Measurements from ENCODE around the gene GPR52. TPM values are rescaled to one million over a fixed set of nuclear protein-coding genes. Genes with fewer than 3 reads are reported as not detected.

Gene GPR52
- total RNA-seq, 2 donors from 2014 or later: 0.68 to 7.1 TPM

GRCh38 chr1:174448974-174449373, 1.2 kb downstream of the GPR52 start:
- Histone ChIP-seq H3K27ac (no peak overlapping the region), H3K4me1 (ENCODE audit: control insufficient read depth in 1 of 2, low read depth in 2 of 2) (peaks cover 3 to 11% of the 10 kb centered on the region in 2 donors), H3K36me3 (no peaks in the 10 kb centered on the region), H3K27me3 (replicated peaks; ENCODE audit: insufficient read depth) (no peaks in the 10 kb centered on the region), H3K9me3 (peaks cover under 1% of the 10 kb centered on the region), H3K4me3 (no peak overlapping the region)
- ATAC-seq (ENCODE audit: insufficient number of reproducible peaks, low FRiP score, low read depth): no peak
- no peak for DNase-seq (ENCODE audit: low spot score)
- TF ChIP-seq, protein P1, sequence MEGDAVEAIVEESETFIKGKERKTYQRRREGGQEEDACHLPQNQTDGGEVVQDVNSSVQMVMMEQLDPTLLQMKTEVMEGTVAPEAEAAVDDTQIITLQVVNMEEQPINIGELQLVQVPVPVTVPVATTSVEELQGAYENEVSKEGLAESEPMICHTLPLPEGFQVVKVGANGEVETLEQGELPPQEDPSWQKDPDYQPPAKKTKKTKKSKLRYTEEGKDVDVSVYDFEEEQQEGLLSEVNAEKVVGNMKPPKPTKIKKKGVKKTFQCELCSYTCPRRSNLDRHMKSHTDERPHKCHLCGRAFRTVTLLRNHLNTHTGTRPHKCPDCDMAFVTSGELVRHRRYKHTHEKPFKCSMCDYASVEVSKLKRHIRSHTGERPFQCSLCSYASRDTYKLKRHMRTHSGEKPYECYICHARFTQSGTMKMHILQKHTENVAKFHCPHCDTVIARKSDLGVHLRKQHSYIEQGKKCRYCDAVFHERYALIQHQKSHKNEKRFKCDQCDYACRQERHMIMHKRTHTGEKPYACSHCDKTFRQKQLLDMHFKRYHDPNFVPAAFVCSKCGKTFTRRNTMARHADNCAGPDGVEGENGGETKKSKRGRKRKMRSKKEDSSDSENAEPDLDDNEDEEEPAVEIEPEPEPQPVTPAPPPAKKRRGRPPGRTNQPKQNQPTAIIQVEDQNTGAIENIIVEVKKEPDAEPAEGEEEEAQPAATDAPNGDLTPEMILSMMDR (IDR thresholded peaks at IDR 0.05): no peak

GRCh38 chr1:174451408-174451807, 3.6 kb downstream of the GPR52 start:
- no peak overlapping the region for H3K27ac ChIP-seq
- peaks cover 3 to 11% of the 10 kb centered on the region in 2 donors for H3K4me1 ChIP-seq (ENCODE audit: control insufficient read depth in 1 of 2, low read depth in 2 of 2)
- no peaks in the 10 kb centered on the region for H3K27me3 ChIP-seq (replicated peaks; ENCODE audit: insufficient read depth)
- DNase-seq (ENCODE audit: low spot score): no peak
- no peaks in the 10 kb centered on the region for H3K36me3 ChIP-seq
- H3K9me3 ChIP-seq: no peaks in the 10 kb centered on the region
- no peak for ATAC-seq (ENCODE audit: insufficient number of reproducible peaks, low FRiP score, low read depth)
- no peak overlapping the region for H3K4me3 ChIP-seq
- TF ChIP-seq, protein P1 (IDR thresholded peaks at IDR 0.05): no peak

- TF ChIP-seq, protein P1 (IDR thresholded peaks at IDR 0.05): no peak
- Histone ChIP-seq H3K4me3 (no peak overlapping the region), H3K36me3 (no peaks in the 10 kb centered on the region), H3K9me3 (no peaks in the 10 kb centered on the region), H3K27ac (no peak overlapping the region), H3K4me1 (ENCODE audit: control insufficient read depth in 1 of 2, low read depth in 2 of 2) (no peaks in the 10 kb centered on the region), H3K27me3 (replicated peaks; ENCODE audit: insufficient read depth) (no peaks in the 10 kb centered on the region)
- ATAC-seq (ENCODE audit: insufficient number of reproducible peaks, low FRiP score, low read depth) (no peak), DNase-seq (ENCODE audit: low spot score) (no peak)
Measured at GRCh38 chr1:174465855-174466254, 18.1 kb downstream of the GPR52 start.

GRCh38 chr1:174466607-174467006, 18.8 kb downstream of the GPR52 start:
- Histone ChIP-seq H3K4me1 (ENCODE audit: control insufficient read depth in 1 of 2, low read depth in 2 of 2) (no peaks in the 10 kb centered on the region), H3K4me3 (no peak overlapping the region), H3K36me3 (no peaks in the 10 kb centered on the region), H3K27ac (no peak overlapping the region), H3K27me3 (replicated peaks; ENCODE audit: insufficient read depth) (no peaks in the 10 kb centered on the region), H3K9me3 (no peaks in the 10 kb centered on the region)
- DNase-seq (ENCODE audit: low spot score): no peak
- ATAC-seq (ENCODE audit: insufficient number of reproducible peaks, low FRiP score, low read depth): no peak
- TF ChIP-seq, protein P1 (IDR thresholded peaks at IDR 0.05): no peak

- ATAC-seq (ENCODE audit: insufficient number of reproducible peaks, low FRiP score, low read depth): no peak
- TF ChIP-seq, protein P1 (IDR thresholded peaks at IDR 0.05): no peak
- no peaks in the 10 kb centered on the region for H3K27me3 ChIP-seq (replicated peaks; ENCODE audit: insufficient read depth)
Measured at GRCh38 chr1:174469052-174469451, 21.3 kb downstream of the GPR52 start.

More at GRCh38 chr1:174469052-174469451, 21.3 kb downstream of the GPR52 start:
- no peak overlapping the region for H3K27ac ChIP-seq
- no peak overlapping the region for H3K4me3 ChIP-seq
- no peaks in the 10 kb centered on the region for H3K9me3 ChIP-seq
- no peaks in the 10 kb centered on the region for H3K36me3 ChIP-seq
- no peak for DNase-seq (ENCODE audit: low spot score)
- no peaks in the 10 kb centered on the region for H3K4me1 ChIP-seq (ENCODE audit: control insufficient read depth in 1 of 2, low read depth in 2 of 2)
